ENCODE measurements around the gene VEZF1. TPM values are rescaled to one million over a fixed set of nuclear protein-coding genes. Genes with fewer than 3 reads are reported as not detected.
A peak's percentile ranks its signal among the peaks of the same experiment; 100 is the strongest.

Gene VEZF1
- total and polyA plus RNA-seq, 7 donors, result 30.6 to 92.5 (median 50.5) TPM

DNA sequence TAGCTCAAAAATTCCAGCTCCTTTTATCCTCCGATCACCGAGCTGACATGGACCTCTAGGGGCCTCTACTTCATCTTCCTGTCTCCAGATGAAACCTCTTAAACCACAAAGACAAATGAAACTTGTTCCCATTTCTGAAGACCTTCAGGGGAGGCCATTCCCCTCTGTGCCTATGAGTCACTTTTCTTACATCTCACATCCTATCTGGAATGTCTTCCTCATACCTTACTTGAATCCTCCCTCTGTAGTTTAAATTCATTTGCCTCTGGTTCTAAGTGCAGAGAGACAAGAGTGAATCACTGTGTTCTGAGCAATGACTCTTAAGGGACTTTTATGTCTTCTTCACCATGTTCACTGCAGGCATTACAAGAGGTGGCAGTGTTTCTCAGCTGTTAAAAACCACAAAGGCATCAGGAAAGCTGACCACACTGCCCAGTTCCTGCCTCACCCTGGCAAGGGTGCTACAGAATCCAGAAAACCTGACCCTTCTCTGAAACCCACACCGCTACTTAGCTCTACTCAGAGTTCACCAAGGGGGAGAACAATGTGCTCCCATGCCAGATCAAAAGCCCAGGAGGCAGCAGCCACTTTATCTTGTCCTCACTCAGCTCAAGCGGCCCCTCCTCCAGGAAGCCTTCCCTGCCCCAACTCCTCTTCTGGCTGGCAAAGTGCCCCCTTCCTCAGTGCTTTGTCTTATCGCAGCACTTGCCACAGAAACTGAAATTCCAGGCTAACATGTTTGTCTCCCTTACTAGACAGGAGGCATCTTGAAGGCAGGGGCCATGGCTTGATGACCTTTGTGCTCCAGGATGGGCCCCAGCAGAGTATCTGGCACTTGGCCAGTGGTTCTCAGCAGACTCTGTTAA is 39.3 kb downstream of the VEZF1 start:
- H3K9me3 ChIP-seq, result no peaks in the 10 kb centered on the region
- DNase-seq (peak; percentile 65 to 70), ATAC-seq (peak; percentile 78 to 85 (median 81))
- intact Hi-C loops (cut with DNase I), result loop anchor here (2.0 to 5.0 kb wide), 3 partner anchors 38 to 56 kb away; partner anchors contain the start of gene VEZF1 (in 1 of the 2)
- peak overlapping the region; percentile 99 for H3K27ac ChIP-seq
- peaks cover 92% of the 10 kb centered on the region for H3K4me1 ChIP-seq
- H3K27me3 ChIP-seq (ENCODE audit: insufficient read depth in 3 of 3, low read length in 2 of 3), result no peaks in the 10 kb centered on the region
- WGBS, 3 donors, result 28 to 63% (median 28%) methylated on average over 5 of the region's 5 CpGs
- H3K4me3 ChIP-seq, result peak overlapping the region; percentile 18
- no peaks in the 10 kb centered on the region for H3K36me3 ChIP-seq (ENCODE audit: insufficient read depth in 1 of 2, low read depth in 1 of 2)
- TF ChIP-seq, protein P1, sequence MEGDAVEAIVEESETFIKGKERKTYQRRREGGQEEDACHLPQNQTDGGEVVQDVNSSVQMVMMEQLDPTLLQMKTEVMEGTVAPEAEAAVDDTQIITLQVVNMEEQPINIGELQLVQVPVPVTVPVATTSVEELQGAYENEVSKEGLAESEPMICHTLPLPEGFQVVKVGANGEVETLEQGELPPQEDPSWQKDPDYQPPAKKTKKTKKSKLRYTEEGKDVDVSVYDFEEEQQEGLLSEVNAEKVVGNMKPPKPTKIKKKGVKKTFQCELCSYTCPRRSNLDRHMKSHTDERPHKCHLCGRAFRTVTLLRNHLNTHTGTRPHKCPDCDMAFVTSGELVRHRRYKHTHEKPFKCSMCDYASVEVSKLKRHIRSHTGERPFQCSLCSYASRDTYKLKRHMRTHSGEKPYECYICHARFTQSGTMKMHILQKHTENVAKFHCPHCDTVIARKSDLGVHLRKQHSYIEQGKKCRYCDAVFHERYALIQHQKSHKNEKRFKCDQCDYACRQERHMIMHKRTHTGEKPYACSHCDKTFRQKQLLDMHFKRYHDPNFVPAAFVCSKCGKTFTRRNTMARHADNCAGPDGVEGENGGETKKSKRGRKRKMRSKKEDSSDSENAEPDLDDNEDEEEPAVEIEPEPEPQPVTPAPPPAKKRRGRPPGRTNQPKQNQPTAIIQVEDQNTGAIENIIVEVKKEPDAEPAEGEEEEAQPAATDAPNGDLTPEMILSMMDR (IDR thresholded peaks at IDR 0.05), result no peak

DNA sequence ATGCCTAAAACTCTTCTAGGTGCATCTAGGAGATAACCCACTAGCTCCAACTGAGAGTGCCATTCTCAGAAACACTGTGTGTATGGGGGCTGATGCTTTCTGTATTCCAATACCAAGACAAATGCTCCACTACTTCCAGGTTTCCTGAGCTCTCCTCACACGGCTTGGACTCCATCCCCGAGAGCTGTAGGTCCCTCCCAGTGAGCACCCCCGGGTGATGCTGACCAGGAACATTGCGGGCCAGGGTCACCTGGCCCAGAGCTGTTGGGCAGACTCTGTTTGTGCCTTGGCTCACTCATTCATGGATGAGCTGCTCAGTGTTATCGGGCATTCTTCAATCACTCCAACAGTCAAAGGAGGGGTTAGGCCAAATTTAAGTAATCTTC is 39.9 kb downstream of the VEZF1 start:
- intact Hi-C loops (cut with DNase I), result loop anchor here (2.0 to 5.0 kb wide), 3 partner anchors 39 to 56 kb away; partner anchors contain the start of gene VEZF1 (in 1 of the 2)
- ATAC-seq (no peak), DNase-seq (peak in 1 of 2 donors; percentile 48)
- 47 to 66% (median 54%) methylated on average over 5 of the region's 5 CpGs for WGBS, 3 donors
- peaks cover 92% of the 10 kb centered on the region for H3K4me1 ChIP-seq
- no peak overlapping the region for H3K4me3 ChIP-seq
- TF ChIP-seq, protein P1 (IDR thresholded peaks at IDR 0.05), result no peak
- H3K27ac ChIP-seq, result peak overlapping the region; percentile 99
- H3K27me3 ChIP-seq (ENCODE audit: insufficient read depth in 3 of 3, low read length in 2 of 3), result no peaks in the 10 kb centered on the region
- H3K36me3 ChIP-seq (ENCODE audit: insufficient read depth in 1 of 2, low read depth in 1 of 2), result no peaks in the 10 kb centered on the region
- no peaks in the 10 kb centered on the region for H3K9me3 ChIP-seq

DNA sequence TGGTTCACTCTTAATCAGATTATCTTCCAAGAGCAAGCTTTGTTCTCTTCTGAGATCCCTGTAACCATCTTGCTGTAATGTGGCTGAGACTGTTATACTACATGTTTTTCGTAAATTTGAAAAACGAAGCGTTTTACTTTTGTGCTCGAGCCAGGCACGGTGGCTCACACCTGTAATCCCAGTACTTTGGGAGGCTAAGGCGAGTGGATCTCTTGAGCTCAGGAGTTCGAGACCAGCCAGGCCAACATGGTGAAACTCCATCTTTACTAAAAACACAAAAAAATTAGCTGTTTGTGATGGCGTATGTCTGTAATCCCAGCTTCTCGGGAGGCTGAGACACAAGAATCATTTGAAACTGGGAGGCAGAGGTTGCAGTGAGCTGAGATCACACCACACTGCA is 40.7 kb downstream of the VEZF1 start:
- DNase-seq, result peak in 1 of 2 donors; percentile 5
- WGBS, 3 donors, result 60 to 72% (median 64%) methylated on average over 9 of the region's 9 CpGs
- intact Hi-C loops (cut with DNase I), result loop anchor here in 1 of 2 donors (5.0 kb wide), 2 partner anchors 40 to 55 kb away; partner anchors contain the start of gene VEZF1

DNA sequence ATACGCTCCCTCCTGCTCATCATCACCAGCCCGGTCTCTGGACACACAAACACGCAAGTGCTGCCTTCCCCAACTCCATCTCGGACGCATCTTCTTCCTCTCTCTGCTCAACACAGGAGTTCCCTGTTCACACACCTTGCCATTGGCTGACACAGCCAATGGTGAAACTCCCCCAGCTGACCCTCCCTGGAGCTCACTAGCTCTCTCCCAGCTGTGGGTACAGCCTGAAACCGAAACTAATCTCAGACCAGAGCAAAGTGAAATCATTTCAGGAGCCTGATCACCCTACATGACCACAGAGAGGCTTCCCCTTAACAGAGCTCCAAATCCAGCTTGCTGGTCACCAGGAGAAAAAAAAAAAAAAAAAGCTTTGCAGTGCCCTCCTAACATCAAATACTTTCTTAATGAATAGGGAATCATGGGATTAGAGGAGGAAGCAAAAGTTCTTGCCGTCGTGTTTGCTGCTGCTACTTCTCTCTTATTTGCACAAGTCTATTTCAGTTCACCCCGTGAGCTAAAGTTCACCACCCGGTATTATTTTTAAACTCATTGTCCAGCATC is 41.2 kb downstream of the VEZF1 start:
- TF ChIP-seq, protein P1 (IDR thresholded peaks at IDR 0.05), result no peak
- Histone ChIP-seq H3K27me3 (ENCODE audit: insufficient read depth in 3 of 3, low read length in 2 of 3) (no peaks in the 10 kb centered on the region), H3K9me3 (no peaks in the 10 kb centered on the region), H3K4me3 (peak overlapping the region; percentile 59), H3K36me3 (ENCODE audit: insufficient read depth in 1 of 2, low read depth in 1 of 2) (no peaks in the 10 kb centered on the region), H3K4me1 (peaks cover 96% of the 10 kb centered on the region), H3K27ac (peak overlapping the region; percentile 99)
- DNase-seq, result peak in 1 of 2 donors; percentile 63
- 4 to 12% (median 5%) methylated on average over 10 of the region's 10 CpGs for WGBS, 3 donors
- ATAC-seq, result peak; percentile 15 to 53 (median 42)
- intact Hi-C loops (cut with DNase I), result loop anchor here in 1 of 2 donors (5.0 kb wide), 2 partner anchors 40 to 55 kb away; partner anchors contain the start of gene VEZF1

More for the DNA sequence above, 40.7 kb downstream of the VEZF1 start:
- no peaks in the 10 kb centered on the region for H3K27me3 ChIP-seq (ENCODE audit: insufficient read depth in 3 of 3, low read length in 2 of 3)
- ATAC-seq, result no peak
- TF ChIP-seq, protein P1 (IDR thresholded peaks at IDR 0.05), result no peak
- peaks cover 94% of the 10 kb centered on the region for H3K4me1 ChIP-seq
- no peaks in the 10 kb centered on the region for H3K9me3 ChIP-seq
- H3K36me3 ChIP-seq (ENCODE audit: insufficient read depth in 1 of 2, low read depth in 1 of 2), result no peaks in the 10 kb centered on the region
- H3K27ac ChIP-seq, result peak overlapping the region; percentile 99
- peak overlapping the region; percentile 59 for H3K4me3 ChIP-seq
